Upper lobe of left lung (tissue), 6 donors: ENCODE data around the gene OGFRL1. TPM values are rescaled to one million over a fixed set of nuclear protein-coding genes. Genes with fewer than 3 reads are reported as not detected.

Experiments used
- ATAC-seq, 2 donors: fragments of 200-7000 bp; cut with Tn5 transposase; one replicate each; pipeline ENCODE4 v1.9.1; 2022; ENCODE audit warnings: mild to moderate bottlenecking in 2 of 2, moderate library complexity in 2 of 2; ENCODE audit not compliant: low FRiP score in 2 of 2
- DNase-seq, 2 donors: peaks; one replicate each; pipeline ENCODE4 v3.0.0-alpha.2; 2019 to 2020
- H3K27ac ChIP-seq, 4 donors: fragments of 200-600 bp; sonication (generic); one replicate each; pipeline ENCODE4 v1.5.1; 2016 to 2019
- H3K27me3 ChIP-seq, 4 donors: fragments of 200-600 bp; sonication (generic); one replicate each; pipeline ENCODE4 v1.5.1; 2017 to 2019
- H3K36me3 ChIP-seq, 4 donors: fragments of 200-600 bp; sonication (generic); one replicate each; pipeline ENCODE4 v1.5.1; 2016 to 2019
- H3K4me1 ChIP-seq, 4 donors: fragments of 200-600 bp; sonication (generic); one replicate each; pipeline ENCODE4 v1.5.1; 2018 to 2019
- H3K4me3 ChIP-seq, 4 donors: fragments of 200-600 bp; sonication (generic); one replicate each; pipeline ENCODE4 v1.5.1; 2017 to 2019; ENCODE audit warnings: mild to moderate bottlenecking in 2 of 4, moderate library complexity in 1 of 4
- H3K9me3 ChIP-seq, 4 donors: fragments of 200-600 bp; sonication (generic); one replicate each; pipeline ENCODE4 v1.5.1; 2018 to 2019
- CTCF ChIP-seq, 6 experiments: fragments of 450-650 bp in 4 of 6; fragments of 200-600 bp in 2 of 6; sonication (generic) in 2 of 6; IDR thresholded peaks; one replicate each; pipeline ENCODE4 v1.5.1; 2016 to 2019; ENCODE audit warnings: antibody characterized with exemption in 6 of 6
- EP300 ChIP-seq, 4 donors: sonication (generic); formaldehyde crosslinking; IDR thresholded peaks; one replicate each; pipeline ENCODE4 v1.5.1; 2017; ENCODE audit warnings: antibody characterized with exemption in 4 of 4, control low read depth in 2 of 4
- POLR2A ChIP-seq, 4 donors: fragments of 450-650 bp; IDR thresholded peaks; one replicate each; pipeline ENCODE4 v1.5.1; 2016 to 2017; ENCODE audit warnings: antibody characterized with exemption in 4 of 4, mild to moderate bottlenecking in 2 of 4
- POLR2AphosphoS5 ChIP-seq, 2 donors: sonication (generic); formaldehyde crosslinking; IDR thresholded peaks; one replicate each; pipeline ENCODE4 v1.5.1; 2017; ENCODE audit warnings: antibody characterized with exemption in 2 of 2
- WGBS, 2 donors: methylation state at CpG; one replicate each; pipeline ENCODE4 v1.1.5; 2017 to 2018; 5-methylcytosine and 5-hydroxymethylcytosine counted together
- total RNA-seq, 6 donors: library from RNA; depleted of rRNA in 4 of 6; stranded (reverse); fragments of >200 nt in 4 of 6; gene quantifications; one replicate each; pipeline versions ENCODE4 v1.1.0 to v1.2.1, GENCODE V29; 2016 to 2021
- donor health status: DM: no; HTN: no; CAD: no; lungs with moderate emphysema.
- donor health status: DM: no; HTN: yes; CAD: no; lungs with severe emphysema.

Gene OGFRL1
- total RNA-seq, 6 donors from 2014 or later, result 11.5 to 36.1 (median 22.0) TPM

DNA sequence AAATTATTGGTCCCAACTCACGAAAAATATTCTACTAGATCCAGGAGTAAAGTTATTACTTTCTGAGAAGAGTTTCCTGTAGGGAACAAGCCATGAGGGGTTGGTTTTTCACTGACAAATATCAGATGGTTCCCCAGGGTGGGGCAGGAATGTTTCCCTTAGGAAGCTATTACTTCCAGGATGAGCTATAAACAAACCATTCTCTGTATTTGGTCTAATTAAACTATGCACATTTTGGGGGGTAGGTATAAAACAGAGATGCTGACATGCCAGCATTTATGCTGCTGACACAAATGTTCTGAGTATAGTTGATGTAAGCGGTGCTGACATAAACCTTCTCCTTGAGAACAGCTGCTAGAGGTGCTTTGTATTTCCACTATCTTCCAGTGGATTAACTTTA is 54.2 kb downstream of the OGFRL1 start:
- H3K4me3 ChIP-seq, result no peak overlapping the region
- peaks cover 0 to 10% (median 4%) of the 10 kb centered on the region in 4 donors for H3K4me1 ChIP-seq
- TF ChIP-seq POLR2A (IDR thresholded peaks at IDR 0.05) (no peak), EP300 (IDR thresholded peaks at IDR 0.05) (no peak), POLR2AphosphoS5 (IDR thresholded peaks at IDR 0.05) (no peak), CTCF (IDR thresholded peaks at IDR 0.05) (no peak)
- H3K27me3 ChIP-seq, result no peaks in the 10 kb centered on the region
- DNase-seq, result no peak
- WGBS, 2 donors, result 57 to 68% methylated on average over 2 of the region's 2 CpGs
- ATAC-seq, result no peak
- H3K36me3 ChIP-seq, result peaks cover 0 to 5% (median 0%) of the 10 kb centered on the region in 4 donors
- peak overlapping the region in 2 of 4 donors; percentile 35 to 46 for H3K27ac ChIP-seq
- no peaks in the 10 kb centered on the region for H3K9me3 ChIP-seq

- Histone ChIP-seq H3K4me3 (no peak overlapping the region), H3K4me1 (peaks cover 0 to 13% (median 5%) of the 10 kb centered on the region in 4 donors), H3K36me3 (peaks cover 0 to 5% (median 0%) of the 10 kb centered on the region in 4 donors), H3K27ac (no peak overlapping the region), H3K27me3 (no peaks in the 10 kb centered on the region), H3K9me3 (no peaks in the 10 kb centered on the region)
- TF ChIP-seq EP300 (IDR thresholded peaks at IDR 0.05) (no peak), POLR2A (IDR thresholded peaks at IDR 0.05) (no peak), POLR2AphosphoS5 (IDR thresholded peaks at IDR 0.05) (no peak), CTCF (IDR thresholded peaks at IDR 0.05) (no peak)
- DNase-seq, result no peak
- no peak for ATAC-seq
- 78 to 83% methylated on average over 5 of the region's 5 CpGs for WGBS, 2 donors
These were observed 57.1 kb downstream of the OGFRL1 start for GRCh38 chr6:71345476-71346333.

DNA sequence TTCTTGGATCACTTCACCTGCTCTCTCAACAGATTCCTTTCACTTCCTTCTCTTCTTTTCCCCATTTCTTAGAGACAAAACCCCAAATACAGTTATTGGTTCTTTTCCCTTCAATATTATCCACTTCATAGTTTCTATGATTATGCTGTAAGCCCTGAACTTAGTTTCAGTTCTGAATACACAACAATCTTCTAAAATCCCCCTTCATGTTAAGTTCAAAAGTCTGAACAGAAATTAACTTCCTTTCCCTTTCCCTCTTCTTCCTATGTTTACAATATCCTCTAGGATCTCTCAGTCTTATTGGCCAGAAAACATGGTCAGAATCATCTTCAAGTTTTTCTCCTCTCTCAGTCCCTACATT is 57.7 kb downstream of the OGFRL1 start:
- peaks cover 0 to 19% (median 5%) of the 10 kb centered on the region in 4 donors for H3K4me1 ChIP-seq
- H3K4me3 ChIP-seq, result no peak overlapping the region
- no peak overlapping the region for H3K27ac ChIP-seq
- H3K27me3 ChIP-seq, result no peaks in the 10 kb centered on the region
- no peaks in the 10 kb centered on the region for H3K9me3 ChIP-seq
- TF ChIP-seq EP300 (IDR thresholded peaks at IDR 0.05), result no peak
- TF ChIP-seq POLR2AphosphoS5 (IDR thresholded peaks at IDR 0.05), result no peak
- TF ChIP-seq POLR2A (IDR thresholded peaks at IDR 0.05), result no peak
- no peak for TF ChIP-seq CTCF (IDR thresholded peaks at IDR 0.05)
- peaks cover 0 to 5% (median 0%) of the 10 kb centered on the region in 4 donors for H3K36me3 ChIP-seq
- DNase-seq, result no peak
- no peak for ATAC-seq

DNA sequence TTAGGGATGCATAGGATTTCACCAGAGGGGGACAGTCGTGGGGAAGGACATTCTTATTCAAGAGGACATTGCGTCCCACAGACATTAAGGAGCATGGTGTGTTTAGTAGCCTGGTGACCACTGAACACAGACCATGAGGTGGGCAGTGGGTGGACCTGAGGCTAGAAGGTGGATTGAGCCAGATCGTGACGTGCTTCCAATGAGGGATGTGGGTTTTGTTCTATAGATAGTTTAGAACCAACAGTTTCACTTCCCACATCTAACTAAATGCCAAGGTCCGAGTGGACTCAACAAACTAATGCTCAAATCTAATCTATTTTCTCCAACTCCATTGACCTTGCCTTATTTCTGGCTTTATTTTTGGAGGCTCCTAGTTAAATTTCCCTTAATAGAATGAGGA is 58.5 kb downstream of the OGFRL1 start:
- Histone ChIP-seq H3K9me3 (no peaks in the 10 kb centered on the region), H3K4me1 (peaks cover 0 to 20% (median 5%) of the 10 kb centered on the region in 4 donors), H3K4me3 (no peak overlapping the region), H3K27ac (no peak overlapping the region), H3K27me3 (no peaks in the 10 kb centered on the region), H3K36me3 (peaks cover 0 to 5% (median 0%) of the 10 kb centered on the region in 4 donors)
- TF ChIP-seq POLR2AphosphoS5 (IDR thresholded peaks at IDR 0.05) (no peak), POLR2A (IDR thresholded peaks at IDR 0.05) (no peak), EP300 (IDR thresholded peaks at IDR 0.05) (no peak), CTCF (IDR thresholded peaks at IDR 0.05) (no peak)
- peak in 1 of 2 donors; percentile 37 for DNase-seq
- ATAC-seq, result peak in 1 of 2 donors; percentile 34
- WGBS, 2 donors, result 77 to 84% methylated on average over 5 of the region's 5 CpGs
